SK-N-SH treated with all-trans-retinoic acid at 6 μM for 48 hours (cell line): Measurements from ENCODE around the gene UPK3A.
"Not testable (repeated sequence)": the region's sequence is repeated elsewhere in the genome, so short reads cannot be mapped to it uniquely, and the experiment has no call there.

Experiments
- ATAC-seq: fragments of 200-7000 bp; cut with Tn5 transposase; 3 replicates; pipeline ENCODE4 v1.9.1; 2020; ENCODE audit warnings: mild to moderate bottlenecking, moderate library complexity
- ARNTL ChIP-seq: fragments of 450-650 bp; formaldehyde crosslinking; IDR thresholded peaks from 2 replicates; pipeline ENCODE4 v1.5.0; 2020; ENCODE audit warnings: low read depth, mild to moderate bottlenecking, moderate library complexity, borderline replicate concordance
- BACH2 ChIP-seq: fragments of 250-450 bp; sonication (Bioruptor Pico); IDR thresholded peaks from 2 replicates; pipeline ENCODE4 v1.9.0; 2021; ENCODE audit warnings: mild to moderate bottlenecking, borderline replicate concordance
- CREB5 ChIP-seq: fragments of 250-450 bp; sonication (Bioruptor Pico); IDR thresholded peaks from 2 replicates; pipeline ENCODE4 v1.5.1; 2020; ENCODE audit warnings: low read depth, mild to moderate bottlenecking, moderate library complexity
- CSDC2 ChIP-seq: fragments of 250-450 bp; sonication (Bioruptor Pico); IDR thresholded peaks from 2 replicates; pipeline ENCODE4 v1.5.0; 2020; ENCODE audit warnings: mild to moderate bottlenecking, moderate library complexity
- CSRNP3 ChIP-seq: fragments of 250-450 bp; sonication (Bioruptor Pico); IDR thresholded peaks from 2 replicates; pipeline ENCODE4 v1.5.1; 2021; ENCODE audit warnings: mild to moderate bottlenecking, moderate library complexity
- ESRRG ChIP-seq: fragments of 250-450 bp; sonication (Bioruptor Pico); IDR thresholded peaks from 2 replicates; pipeline ENCODE4 v1.6.1; 2021; ENCODE audit warnings: mild to moderate bottlenecking
- GLIS3 ChIP-seq: fragments of 250-450 bp; sonication (Bioruptor Pico); IDR thresholded peaks from 2 replicates; pipeline ENCODE4 v1.5.0; 2020; ENCODE audit warnings: mild to moderate bottlenecking, moderate library complexity
- ISL1 ChIP-seq: fragments of 250-450 bp; sonication (Bioruptor Pico); IDR thresholded peaks from 2 replicates; pipeline ENCODE4 v2.1.2; 2022; ENCODE audit warnings: mild to moderate bottlenecking, moderate library complexity
- OSR1 ChIP-seq: fragments of 250-450 bp; sonication (Bioruptor Pico); IDR thresholded peaks from 2 replicates; pipeline ENCODE4 v1.8.0; 2022; ENCODE audit warnings: moderate library complexity, mild to moderate bottlenecking, inconsistent platforms
- POU6F1 ChIP-seq: fragments of 250-450 bp; sonication (Bioruptor Pico); IDR thresholded peaks from 2 replicates; pipeline ENCODE4 v1.8.0; 2021; ENCODE audit warnings: low read depth, mild to moderate bottlenecking, moderate library complexity, borderline replicate concordance
- PPARA ChIP-seq: fragments of 250-450 bp; sonication (Bioruptor Pico); IDR thresholded peaks from 2 replicates; pipeline ENCODE4 v1.5.0; 2020; ENCODE audit warnings: mild to moderate bottlenecking, borderline replicate concordance
- RARB ChIP-seq: fragments of 250-450 bp; sonication (Bioruptor Pico); IDR thresholded peaks from 2 replicates; pipeline ENCODE4 v1.8.0; 2021; ENCODE audit warnings: mild to moderate bottlenecking, moderate library complexity
- SNAI2 ChIP-seq: fragments of 250-450 bp; sonication (Bioruptor Pico); IDR thresholded peaks from 2 replicates; pipeline ENCODE4 v1.5.0; 2020; ENCODE audit warnings: mild to moderate bottlenecking, moderate library complexity
- TCF4 ChIP-seq: fragments of 250-450 bp; sonication (Bioruptor Pico); IDR thresholded peaks from 2 replicates; pipeline ENCODE4 v1.8.0; 2021; ENCODE audit warnings: mild to moderate bottlenecking, moderate library complexity, borderline replicate concordance
- TOX ChIP-seq: fragments of 250-450 bp; sonication (Bioruptor Pico); IDR thresholded peaks from 2 replicates; pipeline ENCODE4 v1.8.0; 2021; ENCODE audit warnings: mild to moderate bottlenecking, moderate library complexity, borderline replicate concordance
- TSHZ2 ChIP-seq: fragments of 250-450 bp; sonication (Bioruptor Pico); IDR thresholded peaks from 2 replicates; pipeline ENCODE4 v1.5.0; 2020; ENCODE audit warnings: mild to moderate bottlenecking, moderate library complexity
- ZC3H10 ChIP-seq: fragments of 250-450 bp; sonication (Bioruptor Pico); IDR thresholded peaks from 2 replicates; pipeline ENCODE4 v1.5.1; 2021; ENCODE audit warnings: mild to moderate bottlenecking, moderate library complexity
- ZFP3 ChIP-seq: fragments of 250-450 bp; sonication (Bioruptor Pico); IDR thresholded peaks from 2 replicates; pipeline ENCODE4 v1.5.0; 2020; ENCODE audit warnings: mild to moderate bottlenecking, moderate library complexity
- ZFP30 ChIP-seq: fragments of 450-650 bp; formaldehyde crosslinking; IDR thresholded peaks from 2 replicates; pipeline ENCODE4 v1.5.0; 2022; ENCODE audit warnings: mild to moderate bottlenecking, moderate library complexity
- ZNF565 ChIP-seq: fragments of 450-650 bp; formaldehyde crosslinking; conservative IDR thresholded peaks from 2 replicates; pipeline ENCODE4 v1.5.0; 2020; ENCODE audit warnings: low read depth, mild to moderate bottlenecking, moderate library complexity
- ZNF70 ChIP-seq: fragments of 450-650 bp; formaldehyde crosslinking; IDR thresholded peaks from 2 replicates; pipeline ENCODE4 v1.5.0; 2020; ENCODE audit warnings: mild to moderate bottlenecking, moderate library complexity
- TF ChIP-seq, protein P1 (sequence below): fragments of 250-450 bp; sonication (Bioruptor Pico); IDR thresholded peaks from 2 replicates; pipeline ENCODE4 v1.8.0; 2020; ENCODE audit warnings: mild to moderate bottlenecking, moderate library complexity, borderline replicate concordance

The UPK3A gene

DNA sequence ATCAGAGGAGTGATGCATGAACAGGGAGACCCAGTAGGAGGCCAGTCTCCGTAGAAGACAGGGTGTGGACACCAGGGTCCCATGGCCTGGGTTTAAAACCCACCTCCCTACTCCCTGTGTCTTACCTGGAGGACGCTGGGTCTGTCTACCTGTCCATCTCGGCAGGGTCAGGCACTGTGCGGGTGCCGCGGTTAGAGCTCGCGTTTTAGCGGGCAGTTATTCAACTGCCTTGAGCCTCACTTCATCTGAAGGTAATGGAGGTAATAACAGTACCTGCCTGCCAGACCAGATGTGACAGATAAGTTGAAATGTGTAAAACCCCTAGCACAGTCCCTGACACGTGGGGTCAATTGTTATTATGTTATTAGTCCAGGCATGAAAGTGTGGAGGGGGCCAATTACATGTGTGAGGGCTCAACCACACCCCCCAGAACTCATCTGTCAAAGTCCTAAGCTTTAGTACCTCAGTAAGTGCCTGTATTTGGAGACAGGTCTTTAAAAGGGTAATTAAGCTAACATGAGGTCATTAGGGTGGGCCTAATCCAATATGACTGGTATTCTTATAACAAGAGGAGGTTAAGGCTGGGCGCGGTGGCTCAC lies 8.1 kb upstream of the UPK3A start:
- ATAC-seq = no peak
- no peak for TF ChIP-seq TSHZ2 (CRISPR knock-in tag)
- TF ChIP-seq CSDC2 (CRISPR knock-in tag) = no peak
- TF ChIP-seq RARB (CRISPR knock-in tag) = no peak
- TF ChIP-seq TOX = no peak
- TF ChIP-seq PPARA (CRISPR knock-in tag) = no peak
- TF ChIP-seq CREB5 (CRISPR knock-in tag) = no peak
- TF ChIP-seq OSR1 = no peak
- no peak for TF ChIP-seq ZFP30
- no peak for TF ChIP-seq ZC3H10 (CRISPR knock-in tag)
- no peak for TF ChIP-seq TCF4 (CRISPR knock-in tag)
- no peak for TF ChIP-seq ZNF70 (CRISPR knock-in tag)
- TF ChIP-seq GLIS3 (CRISPR knock-in tag) = no peak
- TF ChIP-seq ZFP3 = no peak
- TF ChIP-seq ISL1 (CRISPR knock-in tag) = no peak
- TF ChIP-seq POU6F1 = no peak
- TF ChIP-seq ESRRG (CRISPR knock-in tag) = no peak
- TF ChIP-seq SNAI2 (CRISPR knock-in tag) = no peak
- TF ChIP-seq ARNTL (CRISPR knock-in tag) = no peak
- TF ChIP-seq BACH2 (CRISPR knock-in tag) = no peak
- no peak for TF ChIP-seq ZNF565 (CRISPR knock-in tag)

DNA sequence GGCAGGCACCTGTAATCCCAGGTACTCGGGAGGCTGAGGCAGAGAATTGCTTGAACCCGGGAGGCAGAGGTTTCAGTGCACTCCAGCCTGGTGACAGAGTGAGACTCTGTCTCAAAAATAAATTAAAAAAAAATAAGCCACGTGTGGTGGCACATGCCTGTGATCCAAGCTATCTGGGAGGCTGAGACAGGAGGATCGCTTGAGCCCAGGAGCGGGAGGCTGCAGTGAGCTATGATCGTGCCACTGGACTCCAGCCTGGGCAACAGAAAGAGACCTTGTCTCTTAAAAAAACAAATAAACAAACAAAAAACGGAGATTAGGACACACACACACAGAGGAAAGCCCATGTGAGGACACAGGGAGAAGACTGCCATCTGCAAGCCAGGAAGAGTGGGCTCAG lies 7.0 kb upstream of the UPK3A start:
- not testable (repeated sequence) for ATAC-seq

DNA sequence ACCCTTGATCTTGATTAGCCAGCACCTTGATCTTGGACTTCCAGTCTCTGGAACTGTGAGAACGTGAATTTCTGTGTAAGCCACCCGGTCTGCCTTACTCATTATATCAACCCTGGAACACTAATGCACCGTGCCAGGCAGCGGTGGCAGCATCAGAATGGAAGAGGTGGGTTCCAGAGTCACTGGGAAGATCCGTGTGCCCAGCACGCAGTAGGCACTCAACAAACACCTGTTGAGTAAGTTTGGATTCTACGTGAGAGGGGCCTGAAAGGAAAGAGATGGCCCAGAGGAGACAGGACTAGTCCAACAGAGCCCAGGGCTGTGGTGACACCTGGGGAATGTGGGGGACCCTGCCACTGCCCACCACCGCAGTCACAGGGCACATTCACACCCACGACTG lies 6.6 kb upstream of the UPK3A start:
- no peak for TF ChIP-seq TCF4 (CRISPR knock-in tag)
- TF ChIP-seq, protein P1, sequence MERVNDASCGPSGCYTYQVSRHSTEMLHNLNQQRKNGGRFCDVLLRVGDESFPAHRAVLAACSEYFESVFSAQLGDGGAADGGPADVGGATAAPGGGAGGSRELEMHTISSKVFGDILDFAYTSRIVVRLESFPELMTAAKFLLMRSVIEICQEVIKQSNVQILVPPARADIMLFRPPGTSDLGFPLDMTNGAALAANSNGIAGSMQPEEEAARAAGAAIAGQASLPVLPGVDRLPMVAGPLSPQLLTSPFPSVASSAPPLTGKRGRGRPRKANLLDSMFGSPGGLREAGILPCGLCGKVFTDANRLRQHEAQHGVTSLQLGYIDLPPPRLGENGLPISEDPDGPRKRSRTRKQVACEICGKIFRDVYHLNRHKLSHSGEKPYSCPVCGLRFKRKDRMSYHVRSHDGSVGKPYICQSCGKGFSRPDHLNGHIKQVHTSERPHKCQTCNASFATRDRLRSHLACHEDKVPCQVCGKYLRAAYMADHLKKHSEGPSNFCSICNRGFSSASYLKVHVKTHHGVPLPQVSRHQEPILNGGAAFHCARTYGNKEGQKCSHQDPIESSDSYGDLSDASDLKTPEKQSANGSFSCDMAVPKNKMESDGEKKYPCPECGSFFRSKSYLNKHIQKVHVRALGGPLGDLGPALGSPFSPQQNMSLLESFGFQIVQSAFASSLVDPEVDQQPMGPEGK (CRISPR knock-in tag) = no peak
- TF ChIP-seq PPARA (CRISPR knock-in tag) = no peak
- no peak for TF ChIP-seq TOX
- no peak for TF ChIP-seq CSDC2 (CRISPR knock-in tag)
- TF ChIP-seq ZC3H10 (CRISPR knock-in tag) = no peak
- TF ChIP-seq OSR1 = no peak
- TF ChIP-seq ZFP3 = no peak
- TF ChIP-seq CSRNP3 (CRISPR knock-in tag) = no peak
- no peak for TF ChIP-seq RARB (CRISPR knock-in tag)
- TF ChIP-seq BACH2 (CRISPR knock-in tag) = no peak
- no peak for TF ChIP-seq ISL1 (CRISPR knock-in tag)
- TF ChIP-seq GLIS3 (CRISPR knock-in tag) = no peak
- TF ChIP-seq TSHZ2 (CRISPR knock-in tag) = no peak
- no peak for TF ChIP-seq POU6F1
- ATAC-seq = no peak
